Measurements from ENCODE around the gene GABARAPL1.
"Not testable (repeated sequence)": the region's sequence is repeated elsewhere in the genome, so short reads cannot be mapped to it uniquely, and the experiment has no call there.

GABARAPL1 gene

GRCh38 chr12:10212739-10213131 lies at the start of gene GABARAPL1:
TSS of gene GABARAPL1 (plus strand) at chr12:10212877. CDS start at chr12:10213130, 253 bp downstream.
- DNase-seq = peak; percentile 75

GRCh38 chr12:10163084-10163483 lies 49.6 kb upstream of the GABARAPL1 start:
- no peak for DNase-seq

GRCh38 chr12:10165421-10165820 lies 47.3 kb upstream of the GABARAPL1 start:
- no peak for DNase-seq

- no peak for DNase-seq
Measured at GRCh38 chr12:10167599-10167998, 45.1 kb upstream of the GABARAPL1 start.

GRCh38 chr12:10169104-10169503 lies 43.6 kb upstream of the GABARAPL1 start:
- DNase-seq = no peak

- DNase-seq = no peak
Measured at GRCh38 chr12:10170216-10170615, 42.5 kb upstream of the GABARAPL1 start.

- DNase-seq = no peak
Measured at GRCh38 chr12:10171973-10172728, 40.5 kb upstream of the GABARAPL1 start, which contains the start of gene OLR1. TSS of gene OLR1 (minus strand) at chr12:10172132. CDS start at chr12:10172077, 55 bp downstream.

- no peak for DNase-seq
Measured at GRCh38 chr12:10174986-10175614, 37.6 kb upstream of the GABARAPL1 start.

- no peak for DNase-seq
Measured at GRCh38 chr12:10175846-10176636, 36.6 kb upstream of the GABARAPL1 start.

- no peak for DNase-seq
Measured at GRCh38 chr12:10178821-10179220, 33.9 kb upstream of the GABARAPL1 start, which contains the start of gene TMEM52B. TSS of gene TMEM52B (plus strand) at chr12:10179032. CDS start at chr12:10179575, 543 bp downstream.

GRCh38 chr12:10179776-10180181 lies 32.9 kb upstream of the GABARAPL1 start:
- DNase-seq = no peak

- no peak for DNase-seq
Measured at GRCh38 chr12:10182354-10183049, 30.2 kb upstream of the GABARAPL1 start.

GRCh38 chr12:10184261-10184843 lies 28.3 kb upstream of the GABARAPL1 start:
- DNase-seq = no peak

- DNase-seq = no peak
Measured at GRCh38 chr12:10186299-10186698, 26.4 kb upstream of the GABARAPL1 start.

GRCh38 chr12:10186958-10187357 lies 25.7 kb upstream of the GABARAPL1 start:
- DNase-seq = not testable (repeated sequence)

GRCh38 chr12:10189653-10190052 lies 23.0 kb upstream of the GABARAPL1 start:
- no peak for DNase-seq

GRCh38 chr12:10190558-10191388 lies 21.9 kb upstream of the GABARAPL1 start:
- peak; percentile 49 for DNase-seq

GRCh38 chr12:10191865-10192264 lies 20.8 kb upstream of the GABARAPL1 start:
- DNase-seq = no peak

GRCh38 chr12:10194160-10194670 lies 18.5 kb upstream of the GABARAPL1 start:
- DNase-seq = no peak

GRCh38 chr12:10196210-10196609 lies 16.5 kb upstream of the GABARAPL1 start:
- no peak for DNase-seq

GRCh38 chr12:10197879-10198278 lies 14.8 kb upstream of the GABARAPL1 start:
- no peak for DNase-seq

All from NCI-H1105 (cell line).